ENCODE results near the gene CACNA1S. TPM values are rescaled to one million over a fixed set of nuclear protein-coding genes. Genes with fewer than 3 reads are reported as not detected.

CACNA1S gene
- total and polyA plus RNA-seq, 2 of the 13 experiments (the other 11 are each of a cell fraction or from before 2014, with no cell fraction given) = not detected

DNA sequence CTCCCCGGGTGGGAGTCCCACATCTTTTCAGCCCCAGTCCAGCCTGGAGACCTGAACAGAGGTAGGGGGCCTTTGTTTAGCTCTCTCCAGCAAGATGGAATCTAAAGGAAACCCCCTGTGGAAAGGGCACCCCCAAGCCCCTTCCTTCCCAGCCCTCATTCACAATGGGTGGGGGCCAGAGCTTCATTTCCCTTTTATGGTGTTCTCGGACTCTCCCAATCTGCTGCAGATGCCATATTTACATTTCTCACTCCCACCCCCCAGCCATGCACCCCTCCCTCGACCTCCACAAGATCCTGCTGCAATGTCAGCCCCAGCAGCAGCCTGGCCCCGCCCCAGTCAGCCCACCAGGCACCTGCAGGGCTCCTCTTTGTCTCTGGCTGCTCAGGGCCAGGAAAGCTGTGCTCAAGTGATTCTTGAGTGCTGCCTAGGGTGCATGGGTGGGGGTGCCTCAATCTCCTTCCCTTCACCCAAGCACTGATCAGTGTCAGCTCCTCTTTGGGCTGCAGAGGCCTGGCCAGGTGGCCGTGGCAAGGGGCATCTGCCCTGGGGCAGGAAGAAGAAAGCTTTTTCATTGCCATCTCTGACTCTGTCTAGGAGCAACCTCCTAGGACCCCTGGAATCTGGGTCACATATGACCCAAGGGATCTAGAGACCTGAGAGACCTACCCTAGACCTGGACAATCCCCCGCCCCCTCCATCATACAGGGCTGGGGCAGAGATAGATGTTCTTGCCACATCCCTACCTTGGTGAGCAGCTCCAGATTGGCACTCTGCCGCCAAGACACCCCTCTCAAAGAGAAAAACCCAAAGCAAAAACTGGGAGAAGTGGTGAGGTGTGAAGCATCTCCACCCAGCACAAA lies 90.4 kb downstream of the CACNA1S start:
- TF ChIP-seq, protein P1, sequence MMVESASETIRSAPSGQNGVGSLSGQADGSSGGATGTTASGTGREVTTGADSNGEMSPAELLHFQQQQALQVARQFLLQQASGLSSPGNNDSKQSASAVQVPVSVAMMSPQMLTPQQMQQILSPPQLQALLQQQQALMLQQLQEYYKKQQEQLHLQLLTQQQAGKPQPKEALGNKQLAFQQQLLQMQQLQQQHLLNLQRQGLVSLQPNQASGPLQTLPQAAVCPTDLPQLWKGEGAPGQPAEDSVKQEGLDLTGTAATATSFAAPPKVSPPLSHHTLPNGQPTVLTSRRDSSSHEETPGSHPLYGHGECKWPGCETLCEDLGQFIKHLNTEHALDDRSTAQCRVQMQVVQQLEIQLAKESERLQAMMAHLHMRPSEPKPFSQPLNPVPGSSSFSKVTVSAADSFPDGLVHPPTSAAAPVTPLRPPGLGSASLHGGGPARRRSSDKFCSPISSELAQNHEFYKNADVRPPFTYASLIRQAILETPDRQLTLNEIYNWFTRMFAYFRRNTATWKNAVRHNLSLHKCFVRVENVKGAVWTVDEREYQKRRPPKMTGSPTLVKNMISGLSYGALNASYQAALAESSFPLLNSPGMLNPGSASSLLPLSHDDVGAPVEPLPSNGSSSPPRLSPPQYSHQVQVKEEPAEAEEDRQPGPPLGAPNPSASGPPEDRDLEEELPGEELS (CRISPR knock-in tag; IDR thresholded peaks at IDR 0.05) = no peak
- TF ChIP-seq ZSCAN12 (CRISPR knock-in tag; IDR thresholded peaks at IDR 0.05) (no peak), ZNF678 (CRISPR knock-in tag; IDR thresholded peaks at IDR 0.05) (no peak), PHF8 (CRISPR knock-in tag; IDR thresholded peaks at IDR 0.05) (no peak), ATF7 (IDR thresholded peaks at IDR 0.05) (no peak), ATF7 (CRISPR knock-in tag; IDR thresholded peaks at IDR 0.05) (no peak), NR1H2 (CRISPR knock-in tag; IDR thresholded peaks at IDR 0.05; ENCODE audit: borderline replicate concordance, low read depth) (no peak), SP4 (CRISPR knock-in tag; IDR thresholded peaks at IDR 0.05) (no peak), ZC3H13 (CRISPR knock-in tag; IDR thresholded peaks at IDR 0.05) (no peak), PLRG1 (conservative IDR thresholded peaks at IDR 0.05) (no peak), ZNF709 (CRISPR knock-in tag; IDR thresholded peaks at IDR 0.05) (no peak), ZNF333 (CRISPR knock-in tag; IDR thresholded peaks at IDR 0.05; ENCODE audit: borderline replicate concordance) (no peak), ETV5 (CRISPR knock-in tag; IDR thresholded peaks at IDR 0.05; ENCODE audit: borderline replicate concordance) (no peak)
- TF ChIP-seq, protein P2, sequence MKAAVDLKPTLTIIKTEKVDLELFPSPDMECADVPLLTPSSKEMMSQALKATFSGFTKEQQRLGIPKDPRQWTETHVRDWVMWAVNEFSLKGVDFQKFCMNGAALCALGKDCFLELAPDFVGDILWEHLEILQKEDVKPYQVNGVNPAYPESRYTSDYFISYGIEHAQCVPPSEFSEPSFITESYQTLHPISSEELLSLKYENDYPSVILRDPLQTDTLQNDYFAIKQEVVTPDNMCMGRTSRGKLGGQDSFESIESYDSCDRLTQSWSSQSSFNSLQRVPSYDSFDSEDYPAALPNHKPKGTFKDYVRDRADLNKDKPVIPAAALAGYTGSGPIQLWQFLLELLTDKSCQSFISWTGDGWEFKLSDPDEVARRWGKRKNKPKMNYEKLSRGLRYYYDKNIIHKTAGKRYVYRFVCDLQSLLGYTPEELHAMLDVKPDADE (CRISPR knock-in tag; IDR thresholded peaks at IDR 0.05) = no peak
- TF ChIP-seq, protein P3, sequence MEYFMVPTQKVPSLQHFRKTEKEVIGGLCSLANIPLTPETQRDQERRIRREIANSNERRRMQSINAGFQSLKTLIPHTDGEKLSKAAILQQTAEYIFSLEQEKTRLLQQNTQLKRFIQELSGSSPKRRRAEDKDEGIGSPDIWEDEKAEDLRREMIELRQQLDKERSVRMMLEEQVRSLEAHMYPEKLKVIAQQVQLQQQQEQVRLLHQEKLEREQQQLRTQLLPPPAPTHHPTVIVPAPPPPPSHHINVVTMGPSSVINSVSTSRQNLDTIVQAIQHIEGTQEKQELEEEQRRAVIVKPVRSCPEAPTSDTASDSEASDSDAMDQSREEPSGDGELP (IDR thresholded peaks at IDR 0.05; ENCODE audit: borderline replicate concordance, low read depth) = no peak
- Histone ChIP-seq H2AFZ (ENCODE audit: low read length) (no peak overlapping the region), H3K9ac (ENCODE audit: insufficient read depth, low read depth, low read length) (no peak overlapping the region), H3K27me3 (ENCODE audit: control insufficient read depth in 1 of 2, insufficient read depth in 2 of 2, low read length in 2 of 2) (peaks cover 9 to 48% of the 10 kb centered on the region in 2 experiments; a peak in 4 of 5 replicates), H3K79me2 (ENCODE audit: insufficient read depth, low read length) (no peaks in the 10 kb centered on the region), H3K27ac (ENCODE audit: extremely low read length, insufficient read depth, low read length) (no peak overlapping the region), H3K9me3 (ENCODE audit: low read length) (no peaks in the 10 kb centered on the region), H3K4me1 (ENCODE audit: insufficient read depth, low read length) (peaks cover 59% of the 10 kb centered on the region), H3K4me3 (replicated peaks in 1 of 3; ENCODE audit: insufficient read depth in 1 of 3, low read depth in 2 of 3, low read length in 3 of 3) (no peak overlapping the region), H3K4me2 (ENCODE audit: low read depth, low read length) (no peak overlapping the region), H3K36me3 (replicated peaks in 1 of 2; ENCODE audit: control insufficient read depth in 1 of 2, insufficient read depth in 2 of 2, low read length in 2 of 2) (no peaks in the 10 kb centered on the region), H4K20me1 (ENCODE audit: insufficient read depth, low read length) (no peaks in the 10 kb centered on the region)
- ATAC-seq (no peak), FAIRE-seq (no peak), DNase-seq (ENCODE audit: low spot score) (no peak)
- WGBS (ENCODE audit: low lambda C conversion rate) = 47% methylated on average over 5 of the region's 7 CpGs
- intact Hi-C loops (cut with micrococcal nuclease; ENCODE audit: unreplicated experiment) (loop anchor here (5.0 kb wide), 1 partner anchor 130 kb away; the partner anchor contains the start of gene INAVA), in situ Hi-C loops (cut with HindIII; ENCODE audit: extremely low pct_ligation_motif_present, low pct_unique_long_range_greater_than_20kb) (no loop called here)
- POLR2A ChIA-PET = interaction anchor here (1.4 kb wide), 1 partner anchor 125 kb away, joined by 3 read pairs; no protein-coding TSS in a partner anchor
- no TSS peak for BruUV-seq (replicated peaks)
- CTCF ChIA-PET (ENCODE audit: low intra/inter-chr PET ratio, low total read pairs) = no interaction called here
